HUDEP-2 (cell line): ENCODE results near the gene SLC52A1.

Source experiments
- DNase-seq, 76 experiments: peaks; one replicate each; lab custom pipeline; 2025; ENCODE audit not compliant: unreplicated experiment in 76 of 76; lab: John Stamatoyannopoulos, UW

SLC52A1 gene

GRCh38 chr17:4994081-4994595 is 41.1 kb downstream of the SLC52A1 start:
- no peak for DNase-seq

- peak in 2 of 76 experiments; percentile 40 to 46 for DNase-seq
These were observed 47.3 kb downstream of the SLC52A1 start for GRCh38 chr17:4987767-4988567.

GRCh38 chr17:4986951-4987766 is 48.1 kb downstream of the SLC52A1 start, which contains the start of gene CAMTA2:
CAMTA2 (minus strand) TSS chr17:4987675; CDS start chr17:4986222, 1,453 bp downstream.
- peak in 66 of 76 experiments; percentile 2 to 78 (median 55) for DNase-seq

- DNase-seq: no peak
These were observed 48.8 kb downstream of the SLC52A1 start for GRCh38 chr17:4986403-4986802.
